ENCODE measurements around the gene SAMMSON. TPM values are rescaled to one million over a fixed set of nuclear protein-coding genes. Genes with fewer than 3 reads are reported as not detected.

Gene SAMMSON
- total and polyA plus RNA-seq, 9 of the 15 experiments (the other 6 are each of a cell fraction or from before 2014, with no cell fraction given), result 0.65 to 4.4 (median 1.9) TPM

DNA sequence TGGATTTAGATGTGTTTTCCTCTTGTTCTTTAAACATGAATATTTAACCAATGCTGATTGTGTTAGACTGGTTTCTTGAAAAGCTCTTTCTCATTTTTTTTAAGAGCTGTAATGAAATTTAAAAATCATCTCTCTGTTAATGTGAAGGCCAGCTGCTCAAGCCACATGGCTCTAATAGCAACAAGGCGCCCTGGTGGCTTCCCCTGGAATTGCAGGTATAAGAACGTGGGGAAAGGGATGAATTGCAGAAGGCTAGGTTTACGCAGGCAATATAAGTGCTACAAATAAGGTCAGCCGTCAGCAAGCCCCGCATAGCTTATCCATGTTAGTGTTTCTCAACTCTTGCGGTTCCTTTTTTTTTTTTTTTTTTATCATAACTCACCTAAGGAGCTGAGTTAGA is 108.5 kb downstream of the SAMMSON start:
- no peak overlapping the region for H2AFZ ChIP-seq (ENCODE audit: low read depth, low read length)
- BruUV-seq (replicated peaks), result no TSS peak
- WGBS (ENCODE audit: insufficient coverage, low coverage, missing lambda C conversion rate), result 2% methylated on average over 6 of the region's 6 CpGs
- H3K27ac ChIP-seq (ENCODE audit: extremely low read depth, low read depth, low read length), result no peak overlapping the region
- no peaks in the 10 kb centered on the region for H3K36me3 ChIP-seq (ENCODE audit: control insufficient read depth, insufficient read depth, low read length)
- no peaks in the 10 kb centered on the region for H3K9me3 ChIP-seq (replicated peaks; ENCODE audit: control insufficient read depth, insufficient read depth, low read depth, low read length)
- H3K27me3 ChIP-seq (ENCODE audit: control insufficient read depth in 2 of 2, insufficient read depth in 2 of 2, low read length in 2 of 2), result no peaks in the 10 kb centered on the region
- no peaks in the 10 kb centered on the region for H4K20me1 ChIP-seq (replicated peaks; ENCODE audit: control insufficient read depth, insufficient read depth, low read length)
- CTCF ChIA-PET (ENCODE audit: low intra/inter-chr PET ratio), result interaction anchor here (0.6 kb wide), 1 partner anchor 14 kb away, joined by 3 read pairs; no protein-coding TSS in a partner anchor
- POLR2A ChIA-PET, result interaction anchor here (2.2 kb wide), 1 partner anchor 12 kb away, joined by 10 read pairs; no protein-coding TSS in a partner anchor
- peak; percentile 86 for ATAC-seq
- H3K4me3 ChIP-seq, result no peak overlapping the region
- TF ChIP-seq, protein P1, sequence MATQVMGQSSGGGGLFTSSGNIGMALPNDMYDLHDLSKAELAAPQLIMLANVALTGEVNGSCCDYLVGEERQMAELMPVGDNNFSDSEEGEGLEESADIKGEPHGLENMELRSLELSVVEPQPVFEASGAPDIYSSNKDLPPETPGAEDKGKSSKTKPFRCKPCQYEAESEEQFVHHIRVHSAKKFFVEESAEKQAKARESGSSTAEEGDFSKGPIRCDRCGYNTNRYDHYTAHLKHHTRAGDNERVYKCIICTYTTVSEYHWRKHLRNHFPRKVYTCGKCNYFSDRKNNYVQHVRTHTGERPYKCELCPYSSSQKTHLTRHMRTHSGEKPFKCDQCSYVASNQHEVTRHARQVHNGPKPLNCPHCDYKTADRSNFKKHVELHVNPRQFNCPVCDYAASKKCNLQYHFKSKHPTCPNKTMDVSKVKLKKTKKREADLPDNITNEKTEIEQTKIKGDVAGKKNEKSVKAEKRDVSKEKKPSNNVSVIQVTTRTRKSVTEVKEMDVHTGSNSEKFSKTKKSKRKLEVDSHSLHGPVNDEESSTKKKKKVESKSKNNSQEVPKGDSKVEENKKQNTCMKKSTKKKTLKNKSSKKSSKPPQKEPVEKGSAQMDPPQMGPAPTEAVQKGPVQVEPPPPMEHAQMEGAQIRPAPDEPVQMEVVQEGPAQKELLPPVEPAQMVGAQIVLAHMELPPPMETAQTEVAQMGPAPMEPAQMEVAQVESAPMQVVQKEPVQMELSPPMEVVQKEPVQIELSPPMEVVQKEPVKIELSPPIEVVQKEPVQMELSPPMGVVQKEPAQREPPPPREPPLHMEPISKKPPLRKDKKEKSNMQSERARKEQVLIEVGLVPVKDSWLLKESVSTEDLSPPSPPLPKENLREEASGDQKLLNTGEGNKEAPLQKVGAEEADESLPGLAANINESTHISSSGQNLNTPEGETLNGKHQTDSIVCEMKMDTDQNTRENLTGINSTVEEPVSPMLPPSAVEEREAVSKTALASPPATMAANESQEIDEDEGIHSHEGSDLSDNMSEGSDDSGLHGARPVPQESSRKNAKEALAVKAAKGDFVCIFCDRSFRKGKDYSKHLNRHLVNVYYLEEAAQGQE (IDR thresholded peaks at IDR 0.05; ENCODE audit: borderline replicate concordance), result 0 out of 2 replicates have a peak, but pooled peaks have one; percentile 12
- TF ChIP-seq, protein P1 (CRISPR knock-in tag; IDR thresholded peaks at IDR 0.05; ENCODE audit: low read depth), result no peak
- TF ChIP-seq MYC (IDR thresholded peaks at IDR 0.05; ENCODE audit: low read depth, low read length), result peak; percentile 48; the same call in 1 of the 2 replicates
- TF ChIP-seq MYC (CRISPR knock-in tag; IDR thresholded peaks at IDR 0.05; ENCODE audit: borderline replicate concordance, low read depth), result no peak
- TF ChIP-seq, protein P2, sequence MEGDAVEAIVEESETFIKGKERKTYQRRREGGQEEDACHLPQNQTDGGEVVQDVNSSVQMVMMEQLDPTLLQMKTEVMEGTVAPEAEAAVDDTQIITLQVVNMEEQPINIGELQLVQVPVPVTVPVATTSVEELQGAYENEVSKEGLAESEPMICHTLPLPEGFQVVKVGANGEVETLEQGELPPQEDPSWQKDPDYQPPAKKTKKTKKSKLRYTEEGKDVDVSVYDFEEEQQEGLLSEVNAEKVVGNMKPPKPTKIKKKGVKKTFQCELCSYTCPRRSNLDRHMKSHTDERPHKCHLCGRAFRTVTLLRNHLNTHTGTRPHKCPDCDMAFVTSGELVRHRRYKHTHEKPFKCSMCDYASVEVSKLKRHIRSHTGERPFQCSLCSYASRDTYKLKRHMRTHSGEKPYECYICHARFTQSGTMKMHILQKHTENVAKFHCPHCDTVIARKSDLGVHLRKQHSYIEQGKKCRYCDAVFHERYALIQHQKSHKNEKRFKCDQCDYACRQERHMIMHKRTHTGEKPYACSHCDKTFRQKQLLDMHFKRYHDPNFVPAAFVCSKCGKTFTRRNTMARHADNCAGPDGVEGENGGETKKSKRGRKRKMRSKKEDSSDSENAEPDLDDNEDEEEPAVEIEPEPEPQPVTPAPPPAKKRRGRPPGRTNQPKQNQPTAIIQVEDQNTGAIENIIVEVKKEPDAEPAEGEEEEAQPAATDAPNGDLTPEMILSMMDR (IDR thresholded peaks at IDR 0.05 in 2 of 3, conservative IDR thresholded peaks at IDR 0.05 in 1 of 3; ENCODE audit: insufficient read depth in 2 of 3, low read depth in 1 of 3, low read length in 3 of 3), result peak; percentile 55 to 60 (median 59)
- TF ChIP-seq FOXK2 (conservative IDR thresholded peaks at IDR 0.05 in 1 of 2, IDR thresholded peaks at IDR 0.05 in 1 of 2; ENCODE audit: low read depth in 2 of 2), result 0 out of 4 replicates have a peak, but pooled peaks have one; percentile 31 to 38
- no peak for TF ChIP-seq RBM14 (IDR thresholded peaks at IDR 0.05; ENCODE audit: borderline replicate concordance, insufficient read depth, low read depth, low read length)
- TF ChIP-seq RAD21 (CRISPR knock-in tag; conservative IDR thresholded peaks at IDR 0.05 in 1 of 2, IDR thresholded peaks at IDR 0.05 in 1 of 2), result peak in 1 of 2 experiments; percentile 39; a peak in 2 of 4 replicates
- in situ Hi-C loops (cut with MboI) (no loop called here), intact Hi-C loops (cut with micrococcal nuclease) (loop anchor here (2.0 kb wide), 1 partner anchor 43 kb away; no protein-coding TSS in a partner anchor)
- peak; percentile 32 to 54 (median 37) for DNase-seq (ENCODE audit: extremely low read depth in 1 of 4, low spot score in 3 of 4)
- H3K4me2 ChIP-seq (ENCODE audit: insufficient read depth, low read length), result no peak overlapping the region
- H3K9ac ChIP-seq (ENCODE audit: insufficient read depth in 1 of 2, low read depth in 2 of 2, low read length in 2 of 2), result no peak overlapping the region
- no peaks in the 10 kb centered on the region for H3K4me1 ChIP-seq (replicated peaks in 1 of 2; ENCODE audit: control insufficient read depth in 2 of 2, insufficient read depth in 2 of 2, low read length in 2 of 2)
- H3K9me1 ChIP-seq (ENCODE audit: control insufficient read depth, insufficient read depth, low read length), result no peaks in the 10 kb centered on the region
- no peaks in the 10 kb centered on the region for H3K79me2 ChIP-seq (ENCODE audit: control insufficient read depth, insufficient read depth, low read length)
- peak; percentile 81 for FAIRE-seq

Data from K562 (cell line).